HEK293 (cell line): ENCODE results near the gene PEX14.

ENCODE experiments used
- ATF2 ChIP-seq: fragments of 450-650 bp; formaldehyde crosslinking; IDR thresholded peaks from 2 replicates; pipeline ENCODE4 v1.5.1; 2016; ENCODE audit warnings: missing biosample characterization, missing genetic modification characterization, low read depth
- OVOL3 ChIP-seq: fragments of 450-650 bp; formaldehyde crosslinking; IDR thresholded peaks from 2 replicates; pipeline ENCODE4 v1.5.1; 2016; ENCODE audit warnings: missing biosample characterization, missing genetic modification characterization
- REST ChIP-seq: fragments of 450-650 bp; formaldehyde crosslinking; IDR thresholded peaks from 2 replicates; pipeline ENCODE4 v1.5.1; 2016; ENCODE audit warnings: missing biosample characterization, missing genetic modification characterization
- YY2 ChIP-seq: fragments of 450-650 bp; formaldehyde crosslinking; IDR thresholded peaks from 2 replicates; pipeline ENCODE4 v1.5.1; 2016; ENCODE audit warnings: missing biosample characterization, missing genetic modification characterization
- ZNF274 ChIP-seq, 2 experiments: fragments of 200-500 bp in 1 of 2; fragments of 450-650 bp in 1 of 2; sonication (Bioruptor generic) in 1 of 2; formaldehyde crosslinking in 1 of 2; IDR thresholded peaks; 2 replicates each; pipeline versions ENCODE4 v1.5.1 to v1.6.1; 2014 to 2016; ENCODE audit warnings: borderline replicate concordance in 1 of 2, inconsistent platforms in 1 of 2, low read length in 1 of 2, missing biosample characterization in 1 of 2, missing genetic modification characterization in 1 of 2
- ZNF280D ChIP-seq: fragments of 450-650 bp; formaldehyde crosslinking; IDR thresholded peaks from 2 replicates; pipeline ENCODE4 v1.5.1; 2016; ENCODE audit warnings: missing biosample characterization, missing genetic modification characterization
- ZNF626 ChIP-seq: fragments of 450-650 bp; sonication (Bioruptor Pico); formaldehyde crosslinking; IDR thresholded peaks from 2 replicates; pipeline ENCODE4 v1.5.1; 2018; ENCODE audit warnings: missing biosample characterization, missing genetic modification characterization, inconsistent platforms

- no peak for TF ChIP-seq ZNF280D (tag by site-specific recombination)
- no peak for TF ChIP-seq ZNF274 (IDR thresholded peaks at IDR 0.05; ENCODE audit: low read length)
- TF ChIP-seq ZNF274 (tag by site-specific recombination; IDR thresholded peaks at IDR 0.05; ENCODE audit: borderline replicate concordance) = no peak
- TF ChIP-seq ZNF626 (tag by site-specific recombination) = no peak
- TF ChIP-seq OVOL3 (tag by site-specific recombination) = no peak
- no peak for TF ChIP-seq REST (tag by site-specific recombination)
- TF ChIP-seq ATF2 = no peak
- no peak for TF ChIP-seq YY2 (tag by site-specific recombination)
Observed at GRCh38 chr1:10625554-10625953, 150.8 kb downstream of the PEX14 start.
